ENCODE measurements around the gene SMCO4.

The SMCO4 gene

GRCh38 chr11:93526641-93527583 is 16.3 kb downstream of the SMCO4 start:
- no peak for DNase-seq

- DNase-seq = peak; percentile 35
Measured at GRCh38 chr11:93526346-93526633, 16.9 kb downstream of the SMCO4 start.

GRCh38 chr11:93525601-93526345 is 17.4 kb downstream of the SMCO4 start:
- peak; percentile 27 for DNase-seq

- DNase-seq = no peak
Measured at GRCh38 chr11:93524858-93525257, 18.3 kb downstream of the SMCO4 start.

GRCh38 chr11:93524173-93524536 is 19.0 kb downstream of the SMCO4 start:
- no peak for DNase-seq

DNA sequence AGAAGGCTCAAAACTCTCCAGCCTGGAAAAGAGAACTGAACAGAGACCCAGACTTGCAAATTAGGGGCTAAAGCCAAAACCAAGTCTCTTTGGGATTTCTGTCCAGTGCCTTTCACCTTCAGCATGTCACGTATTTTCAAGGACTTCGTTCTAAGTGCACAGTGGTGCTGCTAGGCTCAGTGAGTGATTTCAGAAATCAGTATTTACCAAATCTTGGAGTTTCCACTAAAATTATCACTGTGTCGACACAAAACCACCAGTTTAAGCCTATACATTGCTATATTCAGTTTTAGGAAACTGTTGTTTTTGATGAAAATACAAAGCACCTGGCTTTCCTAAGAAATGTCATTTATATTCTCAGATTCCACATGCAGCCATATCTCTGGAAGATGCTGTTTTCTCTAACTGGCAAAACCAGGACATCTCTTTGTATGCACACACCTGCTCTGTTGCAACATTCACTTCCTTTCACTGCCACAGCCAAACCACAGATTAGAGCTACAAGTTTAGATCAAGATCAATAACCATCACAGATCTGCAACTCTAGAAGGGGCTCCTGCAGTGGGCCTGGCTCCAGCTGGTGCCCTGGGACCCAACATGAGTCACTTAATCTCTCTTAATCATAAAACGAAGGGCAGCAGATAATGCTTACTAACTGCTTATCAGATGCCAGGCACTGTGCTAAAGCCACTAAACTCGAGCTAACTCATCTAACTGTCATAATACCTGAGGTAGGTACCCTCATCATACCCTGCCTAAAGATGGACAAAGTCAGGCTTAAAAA is 22.3 kb downstream of the SMCO4 start:
- DNase-seq = no peak

DNA sequence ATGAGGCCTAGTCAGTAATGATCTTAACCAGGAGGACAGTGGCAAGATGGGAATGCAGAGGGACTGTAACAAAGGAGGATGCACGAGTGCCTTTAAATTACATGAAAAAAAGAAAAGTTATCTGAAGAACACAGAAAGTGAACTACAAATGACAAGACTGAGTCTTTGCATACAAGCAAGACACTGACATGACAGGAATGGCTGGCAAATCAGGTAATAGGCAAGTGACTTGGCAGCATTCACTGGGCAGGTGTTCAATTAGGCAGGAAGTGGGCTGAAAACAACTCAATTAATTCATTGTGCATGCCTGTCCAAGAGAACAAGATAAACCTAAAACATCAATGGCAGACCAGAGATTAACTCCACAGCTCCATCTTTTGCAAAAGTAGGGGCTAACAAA is 24.0 kb downstream of the SMCO4 start:
- DNase-seq = peak; percentile 96

GRCh38 chr11:93518081-93518480 is 25.1 kb downstream of the SMCO4 start:
- no peak for DNase-seq

GRCh38 chr11:93517611-93518010 is 25.6 kb downstream of the SMCO4 start:
- DNase-seq = no peak

DNA sequence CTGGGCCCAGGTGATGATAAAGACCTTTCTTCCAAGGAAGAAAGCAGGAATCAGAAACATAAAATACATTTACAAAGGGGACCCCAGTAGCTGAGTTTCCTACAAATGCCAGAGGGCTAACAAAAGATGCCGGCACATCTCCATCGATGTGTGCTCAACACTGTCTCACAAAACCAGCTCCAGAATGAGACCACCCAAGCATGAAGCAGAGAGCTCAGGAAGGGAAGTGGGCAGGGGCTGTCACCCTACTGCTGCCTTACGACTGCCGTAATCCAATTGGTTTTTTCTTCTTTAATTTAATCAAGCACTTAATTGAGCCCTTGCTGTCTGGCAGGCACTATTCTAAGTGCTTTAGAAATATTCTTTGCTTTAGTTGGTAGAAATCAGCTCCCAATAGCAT is 26.1 kb downstream of the SMCO4 start:
- no peak for DNase-seq

GRCh38 chr11:93515441-93516025 is 27.7 kb downstream of the SMCO4 start:
- DNase-seq = no peak

- no peak for DNase-seq
Measured at GRCh38 chr11:93514712-93515111, 28.5 kb downstream of the SMCO4 start.

DNA sequence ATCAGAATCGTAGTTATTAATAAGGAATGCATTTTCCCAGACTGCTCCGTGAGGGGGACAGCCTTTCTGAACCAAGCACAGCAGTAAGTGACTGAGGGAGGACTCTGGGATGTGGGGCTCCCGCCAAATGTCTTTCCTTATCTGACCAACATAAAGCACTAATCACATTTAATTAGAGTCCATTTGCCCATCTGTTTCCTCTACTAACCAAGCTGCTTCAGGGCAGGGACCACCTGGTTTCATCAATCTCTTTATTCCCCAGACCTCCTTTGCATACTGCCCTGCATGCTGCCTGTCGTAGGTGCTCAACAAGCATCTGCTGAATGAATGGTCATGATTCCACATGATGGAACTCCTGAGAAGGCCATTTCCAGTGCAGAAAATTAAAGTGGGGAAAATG is 29.4 kb downstream of the SMCO4 start:
- DNase-seq = no peak

DNA sequence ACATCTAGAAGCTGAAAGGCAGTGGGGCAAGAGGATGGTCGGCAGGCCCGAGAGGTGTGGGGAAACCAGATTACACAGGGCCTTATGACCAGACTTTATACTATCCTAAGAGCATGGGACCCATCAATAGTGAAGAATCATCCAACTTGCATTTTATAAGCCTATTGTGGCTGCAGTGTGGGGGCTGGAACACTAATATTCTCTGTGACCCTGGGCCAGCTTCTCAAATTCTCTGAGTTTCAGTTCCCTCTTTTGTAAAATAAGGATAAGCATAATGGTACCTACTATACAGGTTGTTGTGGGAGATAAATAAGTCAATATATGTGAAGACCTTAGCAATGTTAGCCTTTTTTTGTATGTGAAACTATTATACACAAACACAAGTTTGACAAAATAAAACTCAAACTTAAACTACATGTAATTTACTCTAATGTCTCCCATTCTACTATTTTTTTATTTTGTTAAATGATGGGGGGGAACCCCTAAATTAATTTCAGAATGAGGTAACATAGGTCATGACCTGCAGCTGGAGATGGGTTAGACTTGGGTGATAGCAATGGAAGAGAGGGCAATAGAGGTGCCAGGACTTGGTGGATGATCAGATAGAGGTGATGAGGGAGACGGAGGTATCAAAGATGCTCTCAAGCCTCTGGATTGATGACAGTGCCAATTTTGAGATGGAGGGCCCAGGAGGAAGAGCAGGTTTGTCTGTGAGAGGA is 30.1 kb downstream of the SMCO4 start:
- DNase-seq = no peak

- no peak for DNase-seq
Measured at GRCh38 chr11:93512073-93512475, 31.1 kb downstream of the SMCO4 start.

DNA sequence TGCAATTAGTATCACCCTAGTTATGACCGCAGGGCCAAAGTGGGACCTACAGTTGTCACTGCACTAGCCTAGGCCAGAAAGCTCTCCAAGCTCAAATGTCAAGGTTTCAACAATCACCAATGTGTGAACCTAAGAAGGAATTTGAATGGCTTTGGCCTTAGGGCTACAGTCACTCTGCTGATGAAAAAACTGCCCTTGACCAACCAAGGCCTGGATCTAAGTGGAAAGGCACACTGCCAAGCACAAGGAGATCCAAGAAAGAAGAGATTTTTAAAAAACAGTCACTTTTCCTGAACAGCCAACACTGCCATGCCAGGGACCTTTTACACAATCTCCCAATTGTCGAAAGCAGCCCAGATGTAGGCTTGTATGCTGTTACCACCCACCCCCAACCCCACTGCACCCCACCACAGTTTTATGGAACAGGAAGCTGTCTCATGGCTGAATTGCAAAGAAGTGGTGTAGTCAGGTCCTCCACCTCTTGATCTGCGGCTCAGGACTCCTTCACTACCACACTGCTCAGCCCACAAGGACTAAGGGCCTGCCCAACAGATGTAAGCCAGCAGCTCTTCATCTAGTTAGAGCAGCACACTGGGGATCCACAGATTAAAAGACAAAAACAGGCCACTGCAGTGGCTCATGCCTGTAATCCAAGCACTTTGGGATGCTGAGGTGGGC is 32.9 kb downstream of the SMCO4 start:
- DNase-seq = no peak

DNA sequence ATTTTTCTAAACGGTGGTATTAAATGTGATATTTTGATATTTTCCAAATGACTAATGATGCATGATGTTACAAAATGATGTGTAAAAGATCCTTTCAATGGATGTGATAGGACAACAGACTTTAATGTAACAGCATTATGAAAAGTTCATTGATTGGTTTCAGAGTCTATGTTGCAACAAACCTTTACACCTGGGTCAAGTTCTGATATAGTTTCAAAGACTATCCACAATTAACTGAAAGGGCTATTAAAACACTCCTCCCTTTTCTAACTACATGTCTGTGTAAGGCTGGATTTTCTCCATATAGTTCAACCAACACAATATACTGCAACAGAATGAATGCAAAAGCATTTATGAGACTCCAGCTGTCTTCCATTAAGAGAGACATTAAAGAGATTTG is 35.7 kb downstream of the SMCO4 start:
- no peak for DNase-seq

DNA sequence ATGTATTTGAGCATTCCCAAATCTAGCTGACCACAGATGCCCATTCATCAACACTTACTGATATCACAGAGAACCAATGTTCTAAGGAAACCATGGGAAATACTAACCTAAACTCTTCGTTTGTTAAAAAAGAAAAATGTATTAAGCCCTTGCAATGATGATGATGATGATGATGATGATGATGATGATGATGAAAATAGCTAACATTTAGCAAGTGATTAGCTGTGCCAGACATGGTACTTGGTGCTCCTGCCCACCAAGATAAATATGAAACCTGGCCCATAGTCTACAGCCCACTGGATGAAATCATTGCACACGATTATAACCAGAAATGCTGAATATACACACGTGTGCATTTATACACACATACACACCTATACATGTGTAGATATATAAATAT is 37.5 kb downstream of the SMCO4 start:
- no peak for DNase-seq

GRCh38 chr11:93504110-93505095 is 38.8 kb downstream of the SMCO4 start:
- DNase-seq = no peak

GRCh38 chr11:93501856-93502255 is 41.3 kb downstream of the SMCO4 start:
- DNase-seq = no peak

DNA sequence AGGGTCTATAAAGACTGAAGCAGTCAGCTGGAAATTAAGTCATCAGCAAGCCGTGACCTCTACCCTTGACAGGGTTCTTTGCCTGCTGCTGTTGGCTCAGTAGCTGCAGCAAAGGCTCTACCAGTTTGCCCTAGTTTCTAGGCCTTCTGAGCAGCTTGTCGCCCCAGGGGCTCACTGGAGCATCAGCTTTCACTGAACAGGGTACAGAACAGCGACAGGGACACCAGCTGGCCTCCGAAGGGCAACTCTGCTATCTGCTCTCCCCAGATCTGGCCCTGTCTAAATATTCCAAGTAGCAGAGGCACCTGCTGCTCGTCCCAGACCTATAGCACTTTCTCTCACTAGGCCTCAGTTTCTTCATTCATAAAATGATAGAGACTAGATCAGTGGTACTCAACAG is 42.4 kb downstream of the SMCO4 start:
- DNase-seq = no peak

Measured in NCI-H2029 treated with DMSO at 0.1 percent for 48 hours (cell line).